Parathyroid adenoma (tissue), 2 donors: ENCODE measurements around the gene CCDC159.
"Not testable (repeated sequence)": the region's sequence is repeated elsewhere in the genome, so short reads cannot be mapped to it uniquely, and the experiment has no call there.

Source experiments
- H2AFZ ChIP-seq: fragments of 300-600 bp; sonication (generic); one replicate; pipeline ENCODE4 v1.7.0; 2017; ENCODE audit warnings: antibody characterized with exemption, mild to moderate bottlenecking
- H3K27ac ChIP-seq: fragments of 300-600 bp; sonication (generic); one replicate; pipeline ENCODE4 v1.7.0; 2017
- H3K27me3 ChIP-seq: fragments of 300-600 bp; sonication (generic); one replicate; pipeline ENCODE4 v1.7.0; 2017; ENCODE audit warnings: low read length; ENCODE audit not compliant: control insufficient read depth, insufficient read depth
- H3K36me3 ChIP-seq: fragments of 300-600 bp; sonication (generic); one replicate; pipeline ENCODE4 v1.7.0; 2017; ENCODE audit warnings: low read length; ENCODE audit not compliant: control insufficient read depth, insufficient read depth
- H3K4me1 ChIP-seq: fragments of 300-600 bp; sonication (generic); one replicate; pipeline ENCODE4 v1.7.0; 2017; ENCODE audit warnings: control low read depth
- H3K4me2 ChIP-seq: fragments of 300-600 bp; sonication (generic); one replicate; pipeline ENCODE4 v1.7.0; 2017; ENCODE audit warnings: low read length
- H3K4me3 ChIP-seq: fragments of 300-600 bp; sonication (generic); one replicate; pipeline ENCODE4 v1.7.0; 2017; ENCODE audit warnings: low read depth, low read length
- H3K79me2 ChIP-seq: fragments of 300-600 bp; sonication (generic); one replicate; pipeline ENCODE4 v1.7.0; 2017; ENCODE audit warnings: control low read depth
- H3K9ac ChIP-seq: fragments of 300-600 bp; sonication (generic); one replicate; pipeline ENCODE4 v1.7.0; 2017; ENCODE audit warnings: mild to moderate bottlenecking
- H3K9me3 ChIP-seq: fragments of 300-600 bp; sonication (generic); one replicate; pipeline ENCODE4 v1.7.0; 2017; ENCODE audit warnings: low read length; ENCODE audit not compliant: control insufficient read depth
- TF ChIP-seq, protein P1 (sequence below): fragments of 300-600 bp; sonication (generic); IDR thresholded peaks from one replicate; pipeline ENCODE4 v1.7.0; 2017; ENCODE audit warnings: antibody characterized with exemption, mild to moderate bottlenecking
- donor health status: primary hyperparathyroidism.

Gene CCDC159

DNA sequence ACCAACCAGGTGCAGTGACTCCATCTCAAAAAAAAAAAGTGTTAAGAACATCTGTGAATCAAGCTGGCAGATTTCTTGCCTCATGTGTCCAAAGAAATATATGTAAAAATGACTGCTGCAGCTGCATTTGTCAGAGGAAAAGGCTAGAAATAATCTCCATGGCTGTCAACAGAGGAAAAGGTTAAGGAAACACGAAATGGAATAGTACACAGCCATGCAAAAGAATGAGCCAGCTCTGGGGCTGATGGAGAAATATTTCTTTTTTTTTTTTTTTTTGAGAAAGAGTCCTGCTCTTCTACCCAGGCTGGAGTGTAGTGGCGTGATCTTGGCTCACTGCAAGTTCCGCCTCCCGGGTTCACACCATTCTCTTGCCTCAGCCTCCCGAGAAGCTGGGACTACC, 13.5 kb upstream of the CCDC159 start:
- TF ChIP-seq, protein P1, sequence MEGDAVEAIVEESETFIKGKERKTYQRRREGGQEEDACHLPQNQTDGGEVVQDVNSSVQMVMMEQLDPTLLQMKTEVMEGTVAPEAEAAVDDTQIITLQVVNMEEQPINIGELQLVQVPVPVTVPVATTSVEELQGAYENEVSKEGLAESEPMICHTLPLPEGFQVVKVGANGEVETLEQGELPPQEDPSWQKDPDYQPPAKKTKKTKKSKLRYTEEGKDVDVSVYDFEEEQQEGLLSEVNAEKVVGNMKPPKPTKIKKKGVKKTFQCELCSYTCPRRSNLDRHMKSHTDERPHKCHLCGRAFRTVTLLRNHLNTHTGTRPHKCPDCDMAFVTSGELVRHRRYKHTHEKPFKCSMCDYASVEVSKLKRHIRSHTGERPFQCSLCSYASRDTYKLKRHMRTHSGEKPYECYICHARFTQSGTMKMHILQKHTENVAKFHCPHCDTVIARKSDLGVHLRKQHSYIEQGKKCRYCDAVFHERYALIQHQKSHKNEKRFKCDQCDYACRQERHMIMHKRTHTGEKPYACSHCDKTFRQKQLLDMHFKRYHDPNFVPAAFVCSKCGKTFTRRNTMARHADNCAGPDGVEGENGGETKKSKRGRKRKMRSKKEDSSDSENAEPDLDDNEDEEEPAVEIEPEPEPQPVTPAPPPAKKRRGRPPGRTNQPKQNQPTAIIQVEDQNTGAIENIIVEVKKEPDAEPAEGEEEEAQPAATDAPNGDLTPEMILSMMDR: no peak
- no peak overlapping the region for H2AFZ ChIP-seq

DNA sequence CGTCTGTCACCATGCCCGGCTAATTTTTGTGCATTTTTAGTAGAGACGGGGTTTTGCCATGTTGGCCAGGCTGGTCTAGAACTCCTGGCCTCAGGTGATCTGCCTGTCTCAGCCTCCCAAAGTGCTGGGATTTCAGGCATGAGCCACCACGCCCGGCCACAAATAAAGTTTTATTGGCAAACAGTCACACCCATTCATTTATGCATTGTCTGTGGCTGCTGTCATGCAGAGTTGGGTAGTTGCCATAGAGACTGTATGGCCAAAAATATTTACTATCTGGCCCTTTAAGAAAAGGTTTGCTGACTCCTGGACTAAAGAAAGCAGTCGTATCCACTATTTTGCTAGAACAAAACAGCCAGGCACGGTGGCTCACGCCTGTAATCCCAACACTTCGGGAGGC, 12.5 kb upstream of the CCDC159 start:
- not testable (repeated sequence) for H3K9me3 ChIP-seq, H2AFZ ChIP-seq, H3K27ac ChIP-seq, H3K27me3 ChIP-seq, H3K79me2 ChIP-seq, H3K4me1 ChIP-seq, H3K4me3 ChIP-seq, H3K36me3 ChIP-seq, H3K9ac ChIP-seq, H3K4me2 ChIP-seq

More for the DNA sequence above, 13.5 kb upstream of the CCDC159 start:
- H3K4me1 ChIP-seq: no peaks in the 10 kb centered on the region
- H3K4me2 ChIP-seq: no peak overlapping the region
- H3K27ac ChIP-seq: no peak overlapping the region
- H3K9ac ChIP-seq: no peak overlapping the region
- H3K9me3 ChIP-seq: no peaks in the 10 kb centered on the region
- no peaks in the 10 kb centered on the region for H3K27me3 ChIP-seq
- no peak overlapping the region for H3K4me3 ChIP-seq
- H3K36me3 ChIP-seq: no peaks in the 10 kb centered on the region
- no peaks in the 10 kb centered on the region for H3K79me2 ChIP-seq

DNA sequence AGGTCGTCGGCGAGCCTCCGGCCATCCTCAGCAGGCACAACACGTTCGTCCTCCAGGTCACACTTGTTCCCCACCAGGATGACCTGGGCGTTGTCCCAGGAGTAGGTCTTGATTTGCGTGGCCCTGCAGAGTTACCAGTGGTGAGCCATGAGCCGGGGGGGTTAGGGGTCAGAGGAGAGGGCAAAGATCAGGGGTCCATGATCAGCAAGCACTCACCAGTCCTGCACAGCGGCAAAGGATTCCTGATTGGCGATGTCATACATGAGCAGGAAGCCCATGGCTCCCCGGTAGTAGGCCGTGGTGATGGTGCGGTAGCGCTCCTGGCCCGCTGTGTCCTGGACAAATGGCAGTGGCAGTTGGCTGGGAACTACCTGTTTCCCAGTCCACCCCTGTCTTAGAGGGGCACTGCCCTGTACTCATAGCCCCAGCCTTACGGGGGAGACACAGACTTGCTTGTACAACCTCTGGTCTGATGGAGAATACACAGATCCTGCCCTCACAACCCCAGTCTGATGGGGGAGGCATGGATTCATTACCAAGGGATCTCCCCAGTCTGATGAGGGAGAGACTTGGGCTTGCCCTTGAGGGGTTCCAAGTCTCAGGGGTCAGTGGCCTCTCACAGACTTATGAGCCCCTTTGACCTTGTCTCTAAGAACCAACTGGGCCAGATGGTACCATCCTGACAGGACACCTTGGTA, 10.7 kb upstream of the CCDC159 start:
- H3K27me3 ChIP-seq: no peaks in the 10 kb centered on the region
- H3K27ac ChIP-seq: no peak overlapping the region
- peaks cover 4% of the 10 kb centered on the region for H3K79me2 ChIP-seq
- no peaks in the 10 kb centered on the region for H3K36me3 ChIP-seq
- TF ChIP-seq, protein P1: no peak
- H3K4me2 ChIP-seq: no peak overlapping the region
- H2AFZ ChIP-seq: no peak overlapping the region
- no peaks in the 10 kb centered on the region for H3K9me3 ChIP-seq
- H3K4me3 ChIP-seq: no peak overlapping the region
- no peak overlapping the region for H3K9ac ChIP-seq
- peaks cover 9% of the 10 kb centered on the region for H3K4me1 ChIP-seq

DNA sequence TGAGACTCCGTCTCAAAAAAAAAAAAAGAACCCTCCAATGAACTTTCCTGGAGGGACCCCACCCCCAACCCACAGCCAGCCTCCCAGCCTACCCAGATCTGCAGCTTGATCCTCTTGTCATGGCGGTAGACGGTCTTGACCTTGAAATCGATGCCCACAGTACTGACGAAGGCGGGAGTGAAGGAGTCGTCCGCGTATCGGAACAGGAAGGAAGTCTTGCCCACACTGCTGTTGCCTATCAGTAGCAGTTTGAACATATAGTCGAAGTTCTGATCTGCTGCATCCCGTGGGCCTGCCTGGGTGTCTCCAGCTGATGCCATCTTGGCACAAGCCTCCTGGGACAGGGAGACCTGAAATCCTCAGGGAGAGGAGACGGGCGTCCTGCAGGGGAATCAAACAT, 9.2 kb upstream of the CCDC159 start:
- Histone ChIP-seq H3K4me2 (no peak overlapping the region), H2AFZ (no peak overlapping the region), H3K9ac (no peak overlapping the region), H3K36me3 (no peaks in the 10 kb centered on the region), H3K4me3 (no peak overlapping the region), H3K27ac (no peak overlapping the region), H3K4me1 (peaks cover 9% of the 10 kb centered on the region), H3K9me3 (no peaks in the 10 kb centered on the region), H3K79me2 (peaks cover 4% of the 10 kb centered on the region), H3K27me3 (no peaks in the 10 kb centered on the region)
- TF ChIP-seq, protein P1: no peak

DNA sequence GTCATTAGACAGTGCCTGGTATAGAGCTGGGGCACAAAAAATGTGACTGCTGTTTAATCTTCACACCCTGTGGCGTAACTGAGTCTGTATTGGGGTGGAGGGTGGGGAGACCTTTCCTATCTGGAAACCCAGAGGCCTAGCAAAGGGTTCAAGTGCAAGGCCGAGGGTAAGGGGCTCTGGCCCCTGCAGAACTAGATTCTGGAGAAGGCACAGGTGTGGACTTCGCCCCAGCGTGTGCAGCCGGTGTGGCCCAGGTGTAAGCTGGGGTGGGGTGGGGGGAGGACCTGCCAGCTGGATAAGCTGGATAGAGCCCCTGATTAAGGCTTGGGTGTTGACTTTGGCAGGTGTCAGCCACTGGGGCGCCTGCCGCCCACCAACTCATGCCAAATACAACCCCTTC, 8.2 kb upstream of the CCDC159 start:
- Histone ChIP-seq H3K27ac (no peak overlapping the region), H3K36me3 (no peaks in the 10 kb centered on the region), H3K4me1 (peaks cover 9% of the 10 kb centered on the region), H3K9ac (no peak overlapping the region), H3K4me2 (no peak overlapping the region), H3K79me2 (peaks cover 4% of the 10 kb centered on the region), H3K27me3 (no peaks in the 10 kb centered on the region), H3K9me3 (no peaks in the 10 kb centered on the region), H3K4me3 (no peak overlapping the region), H2AFZ (no peak overlapping the region)
- TF ChIP-seq, protein P1: no peak
